Mesenchymal stem cell (in vitro differentiated cells and primary cell): Measurements from ENCODE around the gene KCTD7.
"Not testable (repeated sequence)": the region's sequence is repeated elsewhere in the genome, so short reads cannot be mapped to it uniquely, and the experiment has no call there.

ENCODE experiments used
- DNase-seq: peaks from one replicate; pipeline ENCODE4 v3.0.0-alpha.2; 2013
- H2AFZ ChIP-seq: one replicate; pipeline ENCODE4 v1.6.1; 2013; ENCODE audit warnings: low read depth, mild to moderate bottlenecking, control low read depth, inconsistent platforms, low read length, moderate library complexity
- H2AK5ac ChIP-seq: 2 replicates; pipeline ENCODE4 v1.6.1; 2013; ENCODE audit warnings: low read length, moderate library complexity, mild to moderate bottlenecking, inconsistent platforms; ENCODE audit not compliant: severe bottlenecking
- H2BK120ac ChIP-seq: one replicate; pipeline ENCODE4 v1.6.1; 2013; ENCODE audit warnings: low read depth, mild to moderate bottlenecking, inconsistent platforms, low read length, moderate library complexity
- H2BK12ac ChIP-seq, 2 experiments: one replicate each; pipeline ENCODE4 v1.6.1; 2013; ENCODE audit warnings: inconsistent platforms in 2 of 2, low read length in 2 of 2, mild to moderate bottlenecking in 2 of 2, moderate library complexity in 2 of 2, control low read depth in 1 of 2
- H2BK15ac ChIP-seq: one replicate; pipeline ENCODE4 v1.6.1; 2013; ENCODE audit warnings: mild to moderate bottlenecking, low read depth, inconsistent platforms; ENCODE audit not compliant: poor library complexity, severe bottlenecking
- H2BK5ac ChIP-seq: 2 replicates; pipeline ENCODE4 v1.6.1; 2013; ENCODE audit warnings: low read depth, mild to moderate bottlenecking, low read length, control low read depth, inconsistent platforms; ENCODE audit not compliant: poor library complexity, severe bottlenecking
- H3K14ac ChIP-seq, 2 experiments: one replicate each; pipeline ENCODE4 v1.6.1; 2013; ENCODE audit warnings: inconsistent platforms in 2 of 2, low read length in 2 of 2, control low read depth in 1 of 2, mild to moderate bottlenecking in 1 of 2, moderate library complexity in 1 of 2
- H3K18ac ChIP-seq, 2 experiments: one replicate each; pipeline ENCODE4 v1.6.1; 2013; ENCODE audit warnings: inconsistent platforms in 2 of 2, low read length in 2 of 2, control low read depth in 1 of 2, low read depth in 1 of 2, mild to moderate bottlenecking in 1 of 2
- H3K23ac ChIP-seq, 2 experiments: one replicate each; pipeline ENCODE4 v1.6.1; 2013; ENCODE audit warnings: inconsistent platforms in 2 of 2, low read length in 2 of 2, mild to moderate bottlenecking in 2 of 2, moderate library complexity in 2 of 2, control low read depth in 1 of 2
- H3K27ac ChIP-seq: 2 replicates; pipeline ENCODE4 v1.5.1; 2013; ENCODE audit warnings: mild to moderate bottlenecking, moderate library complexity, low read length, control low read depth, inconsistent platforms; ENCODE audit not compliant: poor library complexity, severe bottlenecking
- H3K27me3 ChIP-seq, 2 experiments: 2 replicates each; pipeline versions ENCODE4 v1.6.1 to v1.7.0; 2013; ENCODE audit warnings: low read length in 2 of 2, mild to moderate bottlenecking in 2 of 2, moderate library complexity in 2 of 2, control low read depth in 1 of 2, inconsistent platforms in 1 of 2; ENCODE audit not compliant: control insufficient read depth in 1 of 2, insufficient read depth in 1 of 2
- H3K36me3 ChIP-seq, 2 experiments: 2 replicates each; pipeline versions ENCODE4 v1.6.1 to v1.7.0; 2013; ENCODE audit warnings: low read length in 2 of 2, control low read depth in 1 of 2, inconsistent platforms in 1 of 2, low read depth in 1 of 2, mild to moderate bottlenecking in 1 of 2; ENCODE audit not compliant: insufficient read depth in 2 of 2, control insufficient read depth in 1 of 2
- H3K4ac ChIP-seq, 2 experiments: one replicate each; pipeline ENCODE4 v1.6.1; 2013; ENCODE audit warnings: inconsistent platforms in 2 of 2, low read length in 2 of 2, mild to moderate bottlenecking in 2 of 2, moderate library complexity in 2 of 2, control low read depth in 1 of 2, low read depth in 1 of 2
- H3K4me1 ChIP-seq: 2 replicates; pipeline ENCODE4 v1.6.1; 2013; ENCODE audit warnings: low read depth, low read length, control low read depth; ENCODE audit not compliant: control insufficient read depth, insufficient read depth
- H3K4me2 ChIP-seq: 2 replicates; pipeline ENCODE4 v1.6.1; 2013; ENCODE audit warnings: low read length, mild to moderate bottlenecking, inconsistent platforms; ENCODE audit not compliant: poor library complexity, severe bottlenecking
- H3K4me3 ChIP-seq, 2 experiments: 2 replicates each; pipeline versions ENCODE4 v1.5.1 to v1.7.0; 2013; ENCODE audit warnings: low read length in 2 of 2, mild to moderate bottlenecking in 2 of 2, control low read depth in 1 of 2, low read depth in 1 of 2; ENCODE audit not compliant: insufficient read depth in 1 of 2
- H3K79me1 ChIP-seq: replicated peaks from 2 replicates; pipeline ENCODE4 v1.6.1; 2013; ENCODE audit warnings: mild to moderate bottlenecking, control low read depth, low read length, inconsistent platforms; ENCODE audit not compliant: poor library complexity, severe bottlenecking
- H3K9ac ChIP-seq: 2 replicates; pipeline ENCODE4 v1.7.0; 2013; ENCODE audit warnings: mild to moderate bottlenecking, low read length, moderate library complexity
- H3K9me3 ChIP-seq: 2 replicates; pipeline ENCODE4 v1.7.0; 2013; ENCODE audit warnings: mild to moderate bottlenecking, low read length; ENCODE audit not compliant: control insufficient read depth
- H4K8ac ChIP-seq: one replicate; pipeline ENCODE4 v1.6.1; 2013; ENCODE audit warnings: inconsistent platforms, mild to moderate bottlenecking, low read length, moderate library complexity
- H4K91ac ChIP-seq: one replicate; pipeline ENCODE4 v1.6.1; 2013; ENCODE audit warnings: mild to moderate bottlenecking, low read length, inconsistent platforms
- WGBS: methylation state at CpG from one replicate; pipeline ENCODE4 v1.1.7; 2013; ENCODE audit warnings: mixed read lengths; 5-methylcytosine and 5-hydroxymethylcytosine counted together

Gene KCTD7

DNA sequence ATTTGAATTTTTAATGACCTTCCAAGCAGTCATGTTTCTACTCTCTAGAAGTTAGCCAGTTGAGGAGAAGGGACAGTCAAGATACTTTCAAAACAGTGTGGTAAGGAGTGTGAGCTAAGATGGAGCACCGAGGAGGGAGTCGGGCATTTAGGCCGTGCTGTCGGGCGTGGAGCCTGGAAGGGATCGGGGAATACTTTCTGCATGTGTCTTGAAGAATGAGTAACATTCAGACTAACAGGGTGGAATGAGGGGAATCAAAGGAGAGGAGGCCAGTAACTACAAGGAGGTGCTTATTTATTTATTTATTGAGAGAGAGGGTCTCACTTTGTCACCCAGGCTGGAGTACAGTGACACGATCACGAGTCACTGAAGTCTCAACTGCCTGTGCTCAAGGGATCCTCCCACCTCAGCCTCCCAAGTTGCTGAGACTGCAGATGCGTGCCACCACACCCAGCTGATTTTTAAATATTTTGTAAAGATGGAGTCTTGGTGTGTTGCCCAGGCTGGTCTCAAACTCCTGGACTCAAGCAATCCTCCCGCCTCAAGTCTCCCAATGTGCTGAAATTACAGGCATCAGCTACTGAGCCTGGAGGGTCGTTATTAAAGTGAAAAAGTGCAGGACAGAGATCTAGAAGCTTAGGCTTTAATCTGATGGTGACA lies 27.3 kb downstream of the KCTD7 start:
- H3K14ac ChIP-seq, H2AK5ac ChIP-seq, H3K4ac ChIP-seq, H4K8ac ChIP-seq, H2AFZ ChIP-seq, H2BK15ac ChIP-seq, H3K9me3 ChIP-seq, H3K27ac ChIP-seq, H2BK5ac ChIP-seq, H3K79me1 ChIP-seq, H2BK12ac ChIP-seq, H3K4me1 ChIP-seq, H2BK120ac ChIP-seq, H3K36me3 ChIP-seq, H3K23ac ChIP-seq, H3K27me3 ChIP-seq: not testable (repeated sequence)
- H3K18ac ChIP-seq, result peak overlapping the region in 1 of 2 experiments; percentile 66
- peak overlapping the region in 1 of 2 experiments; percentile 93 for H3K4me3 ChIP-seq
- 58% methylated on average over 11 of the region's 11 CpGs for WGBS
- peak overlapping the region; percentile 66 for H4K91ac ChIP-seq
- peak overlapping the region; percentile 100 for H3K9ac ChIP-seq
- DNase-seq, result peak; percentile 32
- H3K4me2 ChIP-seq, result peak overlapping the region; percentile 52

DNA sequence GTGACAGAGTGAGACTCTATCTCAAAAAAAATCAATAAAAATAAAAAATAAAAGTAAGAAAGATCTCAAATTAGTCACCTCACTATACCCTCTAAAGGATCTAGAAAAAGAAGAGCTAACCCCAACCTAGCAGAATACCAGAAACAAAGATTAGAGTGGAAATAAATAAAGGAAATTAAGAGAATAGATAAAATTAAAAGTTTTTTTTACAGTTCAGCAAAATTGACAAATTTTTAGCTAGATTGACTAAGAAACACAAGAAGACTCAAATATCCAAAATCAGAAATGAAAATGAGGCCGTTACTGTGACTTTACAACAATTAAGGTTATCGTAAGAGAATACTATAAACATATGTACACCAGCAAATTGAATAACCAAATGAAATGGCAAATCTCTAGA lies 29.1 kb downstream of the KCTD7 start:
- Histone ChIP-seq H3K27ac (no peak overlapping the region), H3K18ac (no peak overlapping the region), H3K4me2 (no peak overlapping the region), H3K36me3 (peaks cover 12 to 14% of the 10 kb centered on the region in 2 experiments), H3K9me3 (no peaks in the 10 kb centered on the region), H4K8ac (no peak overlapping the region), H2AK5ac (no peak overlapping the region), H2AFZ (no peak overlapping the region), H3K14ac (no peak overlapping the region), H3K27me3 (no peaks in the 10 kb centered on the region), H3K4me1 (peaks cover 8% of the 10 kb centered on the region), H3K79me1 (peaks cover 16% of the 10 kb centered on the region), H2BK15ac (no peak overlapping the region), H3K4me3 (no peak overlapping the region), H3K23ac (no peak overlapping the region), H3K9ac (no peak overlapping the region), H3K4ac (no peak overlapping the region), H2BK120ac (no peak overlapping the region), H2BK5ac (no peak overlapping the region), H4K91ac (no peak overlapping the region), H2BK12ac (no peak overlapping the region)
- WGBS, result 100% methylated on average over 2 of the region's 2 CpGs
- DNase-seq, result no peak

DNA sequence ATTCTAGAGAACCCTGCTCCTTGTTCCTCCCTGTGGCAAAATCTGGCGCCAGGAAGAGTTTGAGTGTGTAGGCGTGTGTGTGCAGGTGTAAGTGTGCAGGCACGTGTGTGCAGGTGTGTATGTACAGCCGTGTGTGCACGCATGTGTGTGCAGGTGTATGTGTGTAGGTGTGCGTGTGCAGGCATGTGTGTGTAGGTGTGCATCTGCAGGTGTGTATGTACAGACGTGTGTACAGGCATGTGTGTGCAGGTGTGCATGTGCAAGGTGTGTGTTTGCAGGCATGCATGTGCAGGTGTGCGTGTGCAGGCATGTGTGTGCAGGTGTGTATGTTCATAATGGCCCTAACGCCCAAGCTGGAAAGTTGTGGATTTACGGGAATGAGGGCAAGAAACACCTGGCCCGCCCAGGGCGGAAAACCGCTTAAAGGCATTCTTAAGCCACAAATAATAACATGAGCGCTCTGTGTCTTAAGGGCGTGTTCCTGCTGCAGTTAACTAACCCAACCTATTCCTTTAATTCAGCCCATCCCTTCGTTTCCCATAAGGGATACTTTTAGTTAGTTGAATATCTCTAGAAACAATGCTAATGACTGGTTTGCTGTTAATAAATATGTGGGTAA lies 34.1 kb downstream of the KCTD7 start:
- H2BK5ac ChIP-seq, result no peak overlapping the region
- no peak overlapping the region for H3K4me3 ChIP-seq
- H4K91ac ChIP-seq, result no peak overlapping the region
- peaks cover 17 to 18% of the 10 kb centered on the region in 2 experiments for H3K36me3 ChIP-seq
- H3K9me3 ChIP-seq, result no peaks in the 10 kb centered on the region
- H3K23ac ChIP-seq, result no peak overlapping the region
- H3K4ac ChIP-seq, result no peak overlapping the region
- no peak overlapping the region for H2BK12ac ChIP-seq
- 95% methylated on average over 10 of the region's 16 CpGs for WGBS
- no peak overlapping the region for H2BK120ac ChIP-seq
- no peak for DNase-seq
- no peak overlapping the region for H3K14ac ChIP-seq
- no peak overlapping the region for H2AK5ac ChIP-seq
- no peak overlapping the region for H3K4me2 ChIP-seq
- H2AFZ ChIP-seq, result no peak overlapping the region
- H3K9ac ChIP-seq, result no peak overlapping the region
- no peak overlapping the region for H4K8ac ChIP-seq
- H3K79me1 ChIP-seq, result peaks cover 36% of the 10 kb centered on the region
- H3K4me1 ChIP-seq, result no peaks in the 10 kb centered on the region
- H3K27ac ChIP-seq, result no peak overlapping the region
- no peak overlapping the region for H3K18ac ChIP-seq
- no peak overlapping the region for H2BK15ac ChIP-seq
- no peaks in the 10 kb centered on the region for H3K27me3 ChIP-seq

DNA sequence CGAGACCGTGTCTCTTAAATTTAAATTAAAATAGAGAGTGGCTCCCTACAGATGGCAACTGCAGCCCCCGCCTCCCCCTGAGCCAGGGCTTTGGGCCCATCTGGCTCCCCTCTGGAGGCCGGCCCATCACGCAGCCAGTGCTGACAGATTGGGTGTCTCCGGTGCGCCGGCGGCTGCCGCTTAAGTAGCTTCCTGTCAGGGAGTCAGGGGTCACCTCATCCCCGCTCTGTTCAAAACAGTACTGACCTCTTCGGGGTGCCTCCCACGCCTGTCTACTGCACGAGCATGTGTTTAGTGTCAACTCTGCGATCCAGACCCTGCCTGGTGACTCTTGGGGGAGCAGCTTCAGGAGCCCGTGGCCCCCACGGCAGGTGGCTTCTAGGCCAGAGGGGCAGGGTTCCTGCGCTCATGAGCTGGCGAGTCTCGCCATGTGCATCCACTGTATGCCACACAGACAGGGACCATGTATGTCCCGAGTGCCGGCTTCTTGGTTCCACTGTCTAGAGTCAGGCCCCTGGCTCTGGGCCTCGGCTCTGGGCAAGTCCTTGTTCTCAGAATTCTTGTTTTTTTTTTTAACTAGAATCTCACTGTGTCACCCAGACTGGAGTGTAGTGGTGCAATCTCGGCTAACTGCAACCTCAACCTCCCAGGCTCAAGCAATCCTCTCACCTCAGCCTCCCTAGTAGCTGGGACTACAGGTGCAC lies 36.1 kb downstream of the KCTD7 start:
- Histone ChIP-seq H2BK15ac (no peak overlapping the region), H2AFZ (no peak overlapping the region), H3K4me2 (no peak overlapping the region), H2AK5ac (no peak overlapping the region), H3K9ac (no peak overlapping the region), H3K4ac (no peak overlapping the region), H3K4me3 (no peak overlapping the region), H3K27ac (no peak overlapping the region), H3K79me1 (peaks cover 45% of the 10 kb centered on the region), H3K14ac (no peak overlapping the region), H2BK120ac (no peak overlapping the region), H3K4me1 (peaks cover 7% of the 10 kb centered on the region), H3K23ac (no peak overlapping the region), H3K36me3 (peaks cover 29 to 35% of the 10 kb centered on the region in 2 experiments), H4K91ac (no peak overlapping the region), H2BK12ac (no peak overlapping the region), H3K18ac (no peak overlapping the region), H3K27me3 (no peaks in the 10 kb centered on the region), H3K9me3 (no peaks in the 10 kb centered on the region), H4K8ac (peak overlapping the region; percentile 12), H2BK5ac (no peak overlapping the region)
- 71% methylated on average over 24 of the region's 24 CpGs for WGBS
- DNase-seq, result peak; percentile 25
